Transverse colon (tissue), 4 donors: ENCODE data around the gene SINHCAF.

Source experiments
- CTCF ChIP-seq, 5 experiments: fragments of 200-600 bp in 3 of 5; fragments of 450-650 bp in 2 of 5; sonication (generic) in 3 of 5; IDR thresholded peaks; 1 replicate in 2 of 5; 2 replicates in 3 of 5; pipeline ENCODE4 v1.5.1; 2016 to 2017; ENCODE audit warnings: antibody characterized with exemption in 5 of 5, inconsistent platforms in 3 of 5, mild to moderate bottlenecking in 2 of 5, moderate library complexity in 1 of 5
- POLR2AphosphoS5 ChIP-seq, 3 donors: sonication (generic); formaldehyde crosslinking; IDR thresholded peaks; one replicate each; pipeline ENCODE4 v1.6.1; 2016; ENCODE audit warnings: antibody characterized with exemption in 3 of 3

DNA sequence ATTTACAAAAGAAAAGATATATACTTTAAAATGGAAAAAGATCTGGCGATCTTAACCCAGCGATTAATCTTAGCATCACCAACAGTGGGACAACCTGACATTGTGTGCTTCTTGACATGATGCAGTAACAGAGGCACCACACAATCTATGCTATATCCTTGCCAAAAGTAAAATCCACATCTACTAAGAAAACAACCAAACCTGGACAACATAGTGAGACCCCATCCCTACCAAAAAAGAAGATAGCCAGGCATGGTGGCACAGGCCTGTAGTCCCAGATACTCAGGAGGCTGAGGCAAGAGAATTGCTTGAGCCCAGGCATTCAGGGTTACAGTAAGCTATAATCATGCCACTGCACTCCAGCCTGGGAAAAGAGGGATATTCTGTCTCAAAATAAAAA lies 50.5 kb downstream of the SINHCAF start:
- TF ChIP-seq CTCF (IDR thresholded peaks at IDR 0.05), result no peak
- no peak for TF ChIP-seq POLR2AphosphoS5 (IDR thresholded peaks at IDR 0.05)
